ENCODE results near the gene AEBP1.

AEBP1 gene

DNA sequence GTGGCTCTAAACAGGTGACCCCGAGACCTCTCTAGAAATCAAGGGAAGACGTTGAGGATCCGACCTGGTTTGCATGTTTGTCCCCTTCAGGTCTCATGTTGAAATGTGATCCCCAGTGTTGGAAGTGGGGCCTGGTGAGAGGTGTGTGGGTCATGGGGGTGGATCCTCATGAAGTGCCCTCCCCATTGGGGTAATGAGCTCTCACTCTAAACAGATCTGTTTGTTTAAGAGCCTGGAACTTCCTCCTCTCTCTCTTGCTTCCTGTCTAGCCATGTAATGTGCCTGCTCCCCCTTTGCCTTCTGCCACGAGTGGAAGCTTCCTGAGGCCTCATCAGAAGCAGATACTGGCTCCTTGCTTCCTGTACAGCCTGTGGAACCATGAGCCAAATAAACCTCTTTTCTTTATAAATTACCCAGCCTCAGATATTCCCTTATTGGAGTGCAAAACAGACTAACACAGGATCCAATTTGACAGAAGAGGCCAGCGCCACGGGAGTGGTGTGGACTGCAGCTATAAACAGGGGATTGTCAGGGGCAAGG lies 11.0 kb upstream of the AEBP1 start:
- Mint-ChIP-seq H3K27me3 (no peaks in the 10 kb centered on the region), H3K4me3 (no peak overlapping the region), H3K36me3 (no peaks in the 10 kb centered on the region), H3K9me3 (no peaks in the 10 kb centered on the region), H3K4me1 (peaks cover 43% of the 10 kb centered on the region), H3K27ac (no peak overlapping the region)
- no peak for ATAC-seq

DNA sequence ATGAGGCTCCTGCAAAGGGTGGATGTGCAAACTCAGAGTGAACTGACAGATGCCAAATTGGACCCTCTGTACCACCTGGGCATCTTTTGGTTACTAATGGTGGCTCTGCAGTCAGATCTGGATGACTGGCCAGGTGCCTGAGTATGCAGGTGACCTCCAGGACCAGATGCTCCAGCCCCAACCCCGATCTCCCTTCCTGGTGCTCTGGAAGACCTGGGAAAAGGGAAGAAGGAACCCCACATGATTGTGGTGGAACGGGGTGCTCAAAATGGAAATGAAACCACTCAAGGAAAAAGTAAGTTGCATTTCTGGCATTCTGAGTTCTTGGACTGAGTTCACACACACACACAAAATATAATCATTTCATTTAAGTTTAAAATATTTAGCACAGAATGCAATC lies 9.8 kb upstream of the AEBP1 start:
- no peak overlapping the region for H3K4me3 Mint-ChIP-seq

GRCh38 chr7:44094883-44095592 lies 9.1 kb upstream of the AEBP1 start:
- ATAC-seq, result no peak
- H3K4me1 Mint-ChIP-seq, result peaks cover 43% of the 10 kb centered on the region
- no peak overlapping the region for H3K4me3 Mint-ChIP-seq
- H3K36me3 Mint-ChIP-seq, result no peaks in the 10 kb centered on the region
- no peaks in the 10 kb centered on the region for H3K27me3 Mint-ChIP-seq
- peak overlapping the region; percentile 46 for H3K27ac Mint-ChIP-seq
- H3K9me3 Mint-ChIP-seq, result no peaks in the 10 kb centered on the region

More for the DNA sequence above, 9.8 kb upstream of the AEBP1 start:
- ATAC-seq, result no peak
- Mint-ChIP-seq H3K36me3 (no peaks in the 10 kb centered on the region), H3K4me1 (peaks cover 43% of the 10 kb centered on the region), H3K27me3 (no peaks in the 10 kb centered on the region), H3K27ac (peak overlapping the region; percentile 46), H3K9me3 (no peaks in the 10 kb centered on the region)

GRCh38 chr7:44095781-44096180 lies 8.4 kb upstream of the AEBP1 start:
- no peak overlapping the region for H3K4me3 Mint-ChIP-seq
- no peaks in the 10 kb centered on the region for H3K27me3 Mint-ChIP-seq
- H3K27ac Mint-ChIP-seq, result no peak overlapping the region
- no peaks in the 10 kb centered on the region for H3K36me3 Mint-ChIP-seq
- peaks cover 49% of the 10 kb centered on the region for H3K4me1 Mint-ChIP-seq
- ATAC-seq, result no peak
- no peaks in the 10 kb centered on the region for H3K9me3 Mint-ChIP-seq

- H3K27ac Mint-ChIP-seq, result peak overlapping the region; percentile 89
- H3K27me3 Mint-ChIP-seq, result no peaks in the 10 kb centered on the region
- no peaks in the 10 kb centered on the region for H3K36me3 Mint-ChIP-seq
- peak overlapping the region; percentile 4 for H3K4me3 Mint-ChIP-seq
- ATAC-seq, result no peak
- peaks cover 55% of the 10 kb centered on the region for H3K4me1 Mint-ChIP-seq
- H3K9me3 Mint-ChIP-seq, result no peaks in the 10 kb centered on the region
These were observed 7.7 kb upstream of the AEBP1 start for GRCh38 chr7:44096326-44096881.

DNA sequence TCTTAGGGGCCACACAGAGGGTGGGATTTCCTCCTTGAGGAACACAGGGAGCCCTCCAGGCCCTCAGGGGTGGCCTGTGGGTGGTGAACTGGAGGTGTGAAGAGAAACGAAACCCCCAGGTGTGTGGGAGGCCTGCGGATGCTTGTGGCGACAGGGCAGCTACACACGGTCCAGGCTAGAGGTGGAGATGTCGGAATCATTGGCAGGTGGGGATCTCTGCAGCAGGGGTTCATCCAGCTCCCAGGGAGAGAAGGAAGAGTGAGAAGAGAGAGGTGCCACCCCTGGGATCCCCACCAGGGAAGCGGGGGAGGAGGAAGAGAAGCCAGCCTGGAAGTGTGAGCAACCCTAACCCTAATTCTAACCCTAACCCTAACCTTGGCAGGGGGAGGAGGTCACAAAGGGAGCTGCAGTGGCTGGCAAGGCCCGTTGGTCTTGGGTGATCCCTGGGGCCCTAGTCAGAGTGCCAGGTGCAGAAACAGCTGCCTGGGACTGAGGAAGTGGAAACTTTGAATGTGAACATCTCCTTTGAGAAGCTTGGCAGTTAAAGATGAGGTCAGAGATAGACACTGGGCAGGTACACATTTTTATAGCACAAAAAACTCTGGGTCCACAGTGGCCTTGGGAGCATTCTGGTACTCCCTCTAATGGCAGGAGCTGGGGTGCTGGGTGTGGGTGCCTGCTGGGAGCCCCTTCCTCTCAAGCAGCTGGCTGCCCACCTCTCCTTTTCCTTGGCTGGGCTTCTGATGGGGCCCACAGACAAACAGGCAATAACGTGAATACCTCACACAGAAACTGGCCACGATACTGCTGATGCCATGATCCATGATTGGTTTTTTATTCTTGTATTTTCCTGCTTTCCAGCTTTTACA lies 6.8 kb upstream of the AEBP1 start:
- Mint-ChIP-seq H3K4me3 (peak overlapping the region; percentile 45), H3K27ac (peak overlapping the region; percentile 89), H3K4me1 (peaks cover 61% of the 10 kb centered on the region), H3K27me3 (no peaks in the 10 kb centered on the region), H3K36me3 (no peaks in the 10 kb centered on the region), H3K9me3 (no peaks in the 10 kb centered on the region)
- ATAC-seq, result peak; percentile 94

DNA sequence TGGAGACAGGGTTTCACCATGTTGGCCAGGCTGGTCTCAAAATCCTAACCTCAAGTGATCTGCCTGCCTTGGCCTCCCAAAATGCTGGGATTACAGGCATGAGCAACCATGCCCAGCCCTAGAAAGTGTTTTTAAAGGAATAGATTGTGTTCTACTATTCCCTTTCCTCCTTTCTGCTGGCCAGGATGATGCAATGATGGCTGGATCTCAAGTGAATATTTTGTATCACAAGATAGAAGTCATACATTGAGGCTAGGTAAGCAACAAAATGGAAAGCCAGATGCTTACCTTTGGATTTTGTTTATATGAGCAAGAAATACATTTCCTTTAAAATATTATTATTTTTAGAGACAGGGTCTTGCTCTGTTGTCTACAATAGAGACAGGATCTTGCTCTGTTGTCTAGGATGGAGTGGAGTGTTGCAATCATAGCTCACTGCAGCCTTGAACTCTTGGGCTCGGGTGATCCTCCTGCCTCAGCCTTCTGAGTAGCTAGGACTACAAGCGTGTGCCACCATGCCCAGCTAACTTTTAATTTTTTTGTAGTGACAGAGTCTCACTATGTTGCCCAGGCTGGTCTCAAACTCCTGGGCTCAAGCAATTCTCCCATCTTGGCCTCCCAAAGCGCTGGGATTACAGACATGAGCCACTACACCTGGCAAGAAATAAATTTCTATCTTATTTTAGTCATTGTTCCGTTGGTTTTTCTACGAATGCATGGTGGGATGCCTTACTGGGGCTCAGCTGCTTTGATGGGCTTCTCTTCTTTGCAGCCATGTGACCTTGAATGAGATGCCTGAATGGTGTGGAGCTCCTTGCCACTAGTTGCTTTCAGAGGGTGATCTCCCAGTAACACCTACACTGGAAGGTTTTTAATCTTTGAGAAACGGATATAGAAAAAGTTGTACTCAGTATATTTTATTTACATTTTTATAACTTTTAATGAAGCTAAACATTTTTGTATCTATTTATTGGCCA lies 5.8 kb upstream of the AEBP1 start:
- no peaks in the 10 kb centered on the region for H3K9me3 Mint-ChIP-seq
- H3K4me1 Mint-ChIP-seq, result peaks cover 67% of the 10 kb centered on the region
- peak overlapping the region; percentile 89 for H3K27ac Mint-ChIP-seq
- H3K27me3 Mint-ChIP-seq, result peaks cover 5% of the 10 kb centered on the region
- no peak overlapping the region for H3K4me3 Mint-ChIP-seq
- ATAC-seq, result no peak
- no peaks in the 10 kb centered on the region for H3K36me3 Mint-ChIP-seq

GRCh38 chr7:44099669-44100068 lies 4.5 kb upstream of the AEBP1 start:
- H3K9me3 Mint-ChIP-seq, result no peaks in the 10 kb centered on the region
- H3K4me3 Mint-ChIP-seq, result no peak overlapping the region
- peaks cover 62% of the 10 kb centered on the region for H3K4me1 Mint-ChIP-seq
- H3K27ac Mint-ChIP-seq, result no peak overlapping the region
- no peaks in the 10 kb centered on the region for H3K36me3 Mint-ChIP-seq
- ATAC-seq, result no peak
- peaks cover 9% of the 10 kb centered on the region for H3K27me3 Mint-ChIP-seq

DNA sequence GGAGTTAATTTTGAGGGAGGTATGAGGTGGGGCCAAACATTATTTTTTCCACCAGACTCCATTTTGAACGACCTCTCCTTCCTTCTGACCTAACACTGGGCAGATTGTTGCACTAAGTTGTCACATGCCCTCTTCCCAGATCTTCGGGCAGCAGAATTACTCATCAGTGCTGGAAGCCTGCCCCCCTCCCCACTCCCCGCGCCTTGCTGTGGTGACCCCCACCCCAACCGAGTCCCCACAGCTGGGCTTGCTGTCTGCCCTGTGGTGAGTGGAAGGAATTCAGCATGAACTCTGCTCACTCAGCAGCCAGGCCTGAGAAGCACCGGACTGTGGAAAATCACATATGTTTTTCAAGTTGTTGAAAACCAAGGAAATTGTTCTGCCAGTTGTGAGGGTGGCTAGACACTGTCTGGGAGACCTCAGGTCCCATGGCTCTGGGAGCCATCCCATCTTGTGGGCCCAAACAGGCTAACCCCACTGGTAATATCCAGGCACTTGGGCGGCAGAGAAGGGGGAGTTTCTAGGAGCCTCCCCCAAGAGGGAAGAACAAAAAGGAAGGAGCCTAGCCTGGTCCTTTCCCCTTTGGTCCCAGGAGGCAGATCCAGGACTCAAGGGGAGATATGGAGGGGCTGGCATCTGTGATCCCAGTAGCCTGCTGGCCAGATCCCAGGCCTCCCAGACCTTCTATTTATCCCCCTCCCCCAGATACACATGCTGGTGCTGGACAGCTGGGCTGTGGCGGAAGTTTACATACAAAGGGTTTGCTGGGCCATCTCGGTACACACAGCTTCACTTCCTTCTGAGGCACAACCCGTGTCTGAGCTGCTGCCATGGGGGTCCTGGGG lies 3.5 kb upstream of the AEBP1 start:
- Mint-ChIP-seq H3K9me3 (no peaks in the 10 kb centered on the region), H3K4me1 (peaks cover 61% of the 10 kb centered on the region), H3K36me3 (no peaks in the 10 kb centered on the region), H3K27ac (peak overlapping the region; percentile 61), H3K4me3 (no peak overlapping the region), H3K27me3 (peaks cover 18% of the 10 kb centered on the region)
- ATAC-seq, result no peak

DNA sequence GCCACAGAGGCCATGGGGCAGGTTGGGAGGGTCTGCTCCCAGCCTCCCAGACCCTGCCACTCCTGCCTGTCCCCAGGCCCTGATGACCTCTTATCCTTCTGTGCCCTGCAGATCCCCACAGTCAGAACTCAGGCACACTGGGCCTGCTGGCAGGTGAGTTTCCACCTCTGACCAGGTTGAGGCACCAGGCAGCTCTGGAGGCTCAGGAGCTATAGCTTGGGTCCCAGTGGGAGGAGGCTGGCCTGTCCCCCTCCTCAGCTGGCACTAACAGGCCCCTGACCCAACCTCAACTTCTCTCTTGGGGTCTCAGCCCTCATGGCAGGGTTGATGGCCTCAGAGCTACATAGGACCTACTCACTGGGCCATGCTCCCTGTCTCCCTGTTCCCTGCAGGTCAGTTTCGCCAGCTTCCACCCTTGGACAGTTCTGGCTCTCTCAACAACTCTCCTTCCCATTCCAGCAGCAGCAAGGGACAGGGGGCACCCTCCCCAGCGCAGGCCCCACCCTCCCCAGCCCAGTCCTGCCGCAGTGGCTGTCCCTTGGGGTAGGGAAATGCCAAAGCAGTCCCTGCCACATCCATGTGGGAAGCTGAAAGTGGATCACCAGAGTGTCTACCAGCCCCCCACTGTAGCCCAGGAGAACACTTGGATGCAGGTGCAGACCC lies 2.7 kb upstream of the AEBP1 start:
- no peak overlapping the region for H3K4me3 Mint-ChIP-seq
- no peaks in the 10 kb centered on the region for H3K36me3 Mint-ChIP-seq
- H3K27me3 Mint-ChIP-seq, result peaks cover 26% of the 10 kb centered on the region
- no peaks in the 10 kb centered on the region for H3K9me3 Mint-ChIP-seq
- peaks cover 61% of the 10 kb centered on the region for H3K4me1 Mint-ChIP-seq
- H3K27ac Mint-ChIP-seq, result peak overlapping the region; percentile 61
- ATAC-seq, result no peak

GRCh38 chr7:44101966-44102845 lies 1.9 kb upstream of the AEBP1 start:
- ATAC-seq, result no peak
- no peak overlapping the region for H3K4me3 Mint-ChIP-seq
- H3K27ac Mint-ChIP-seq, result peak overlapping the region; percentile 26
- H3K27me3 Mint-ChIP-seq, result peaks cover 27% of the 10 kb centered on the region
- H3K36me3 Mint-ChIP-seq, result no peaks in the 10 kb centered on the region
- peaks cover 54% of the 10 kb centered on the region for H3K4me1 Mint-ChIP-seq
- no peaks in the 10 kb centered on the region for H3K9me3 Mint-ChIP-seq

DNA sequence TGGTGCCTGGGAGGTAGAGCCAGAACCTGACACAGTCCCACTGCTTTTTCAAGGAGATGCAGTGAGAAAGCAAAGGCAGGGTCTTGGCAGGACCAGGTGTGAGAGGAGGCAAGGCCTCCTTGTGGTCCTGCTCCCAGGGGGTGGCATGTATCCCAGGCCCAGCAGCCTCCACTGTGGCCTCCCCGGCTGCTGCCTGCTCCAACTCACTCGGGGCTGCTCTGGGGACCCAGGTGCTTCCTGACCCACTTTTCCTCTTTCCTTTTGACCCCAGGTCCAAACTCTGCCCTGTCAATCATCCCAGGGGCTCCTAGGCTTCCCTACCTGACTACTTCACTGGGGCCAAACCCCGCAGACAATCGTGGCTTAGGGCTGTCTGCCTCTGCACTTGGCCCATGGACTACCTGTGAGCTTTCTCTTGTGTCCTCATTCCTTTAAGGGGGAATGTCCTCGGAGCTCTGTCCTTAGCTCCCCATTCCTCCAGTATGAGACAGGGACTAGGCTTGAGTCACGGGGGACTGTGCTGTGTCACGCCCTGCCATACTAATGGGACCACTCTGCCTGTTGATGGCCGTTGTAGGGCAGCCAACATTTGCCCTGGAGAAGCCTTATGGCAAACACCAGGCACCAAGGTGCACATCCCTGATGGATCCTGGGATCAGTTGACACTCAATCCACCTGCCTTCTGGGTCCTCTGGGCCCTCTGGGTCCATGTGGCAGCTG lies 1.1 kb upstream of the AEBP1 start:
- Mint-ChIP-seq H3K4me1 (peaks cover 46% of the 10 kb centered on the region), H3K9me3 (no peaks in the 10 kb centered on the region), H3K27ac (peak overlapping the region; percentile 53), H3K27me3 (peaks cover 27% of the 10 kb centered on the region), H3K4me3 (peak overlapping the region; percentile 28), H3K36me3 (no peaks in the 10 kb centered on the region)
- ATAC-seq, result no peak
